ENCODE measurements around the gene EZH2. TPM values are rescaled to one million over a fixed set of nuclear protein-coding genes. Genes with fewer than 3 reads are reported as not detected.

The EZH2 gene
- total and polyA plus RNA-seq, 2 of the 4 experiments (the other 2 are of a cell fraction): 13.1 to 19.8 TPM

GRCh38 chr7:148821422-148821821 is 62.7 kb downstream of the EZH2 start:
- H2BK5ac ChIP-seq (ENCODE audit: low read depth, low read length, poor library complexity, severe bottlenecking): no peak overlapping the region
- peaks cover 4% of the 10 kb centered on the region for H3K4me1 ChIP-seq (ENCODE audit: control insufficient read depth, insufficient read depth, low read length)
- no peak overlapping the region for H3K9ac ChIP-seq (ENCODE audit: low read depth, low read length)
- no peak overlapping the region for H2AFZ ChIP-seq (replicated peaks; ENCODE audit: low read length, poor library complexity)
- no peak overlapping the region for H4K8ac ChIP-seq (ENCODE audit: low read depth in 2 of 2, low read length in 2 of 2)
- no peak for TF ChIP-seq USF2 (IDR thresholded peaks at IDR 0.05; ENCODE audit: low read depth, low read length)
- TF ChIP-seq RCOR1 (IDR thresholded peaks at IDR 0.05; ENCODE audit: insufficient replicate concordance, low read length): no peak
- no peak for TF ChIP-seq SMC3 (IDR thresholded peaks at IDR 0.05; ENCODE audit: low read depth, low read length)
- TF ChIP-seq RFX5 (IDR thresholded peaks at IDR 0.05; ENCODE audit: low read depth, low read length): no peak
- TF ChIP-seq MAZ (IDR thresholded peaks at IDR 0.05; ENCODE audit: borderline replicate concordance, low read depth, low read length): no peak
- TF ChIP-seq CTCF (conservative IDR thresholded peaks at IDR 0.05; ENCODE audit: low read depth, low read length): no peak
- TF ChIP-seq CHD1 (IDR thresholded peaks at IDR 0.05; ENCODE audit: low read depth, low read length): no peak
- TF ChIP-seq BHLHE40 (IDR thresholded peaks at IDR 0.05; ENCODE audit: low read depth, low read length): no peak
- no peak for TF ChIP-seq ELK1 (IDR thresholded peaks at IDR 0.05; ENCODE audit: borderline replicate concordance, low read depth, low read length)
- TF ChIP-seq NFE2L2 (IDR thresholded peaks at IDR 0.05; ENCODE audit: low read depth, low read length): no peak
- no peak for TF ChIP-seq MXI1 (IDR thresholded peaks at IDR 0.05; ENCODE audit: borderline replicate concordance, low read depth, low read length)
- TF ChIP-seq MAFK (IDR thresholded peaks at IDR 0.05; ENCODE audit: low read depth, low read length): no peak
- no peak for TF ChIP-seq POLR2A (IDR thresholded peaks at IDR 0.05; ENCODE audit: low read depth, low read length)
- TF ChIP-seq RAD21 (IDR thresholded peaks at IDR 0.05; ENCODE audit: low read length): no peak
- TF ChIP-seq FOS (IDR thresholded peaks at IDR 0.05; ENCODE audit: low read depth, low read length): no peak
- TF ChIP-seq CEBPB (IDR thresholded peaks at IDR 0.05; ENCODE audit: low read depth, low read length): no peak
- peaks cover 12% of the 10 kb centered on the region for H3K9me1 ChIP-seq (ENCODE audit: insufficient read depth, low read length)
- no peak overlapping the region for H3K18ac ChIP-seq (ENCODE audit: low read depth, low read length)
- in situ Hi-C loops (cut with MboI; ENCODE audit: low sequenced_read_pairs): no loop called here
- intact Hi-C loops (cut with micrococcal nuclease): loop anchor here (5.0 kb wide), 1 partner anchor 121 kb away; no protein-coding TSS in a partner anchor
- H3K4me3 ChIP-seq (ENCODE audit: insufficient read depth, low read depth, low read length): no peak overlapping the region
- H2AK9ac ChIP-seq (replicated peaks; ENCODE audit: low read depth, low read length, poor library complexity): no peak overlapping the region
- DNase-seq: no peak
- dilution Hi-C loops (cut with HindIII; ENCODE audit: low sequenced_read_pairs, unreplicated experiment): no loop called here
- H2BK20ac ChIP-seq (ENCODE audit: low read depth, low read length): no peak overlapping the region
- H3K27me3 ChIP-seq (ENCODE audit: control insufficient read depth, insufficient read depth, low read length): no peaks in the 10 kb centered on the region
- no peak overlapping the region for H3K27ac ChIP-seq (ENCODE audit: insufficient read depth, low read length)
- H3K4me2 ChIP-seq (ENCODE audit: low read depth, low read length): no peak overlapping the region
- H3K14ac ChIP-seq (replicated peaks; ENCODE audit: low read depth, low read length): no peak overlapping the region
- no peak overlapping the region for H4K5ac ChIP-seq (ENCODE audit: low read depth, low read length)
- BruUV-seq (replicated peaks): no TSS peak
- H3K23ac ChIP-seq (ENCODE audit: low read depth, low read length): peak overlapping the region; percentile 59; the same call in 1 of the 2 replicates
- no peak overlapping the region for H4K91ac ChIP-seq (ENCODE audit: insufficient read depth, low read depth, low read length)
- H3K56ac ChIP-seq (ENCODE audit: extremely low read depth, insufficient read depth, low read length): no peak overlapping the region
- POLR2A ChIA-PET (ENCODE audit: unreplicated experiment): interaction anchor here (0.6 kb wide), 1 partner anchor 123 kb away, joined by 13 read pairs; the partner anchor contains the start of gene CUL1
- no peaks in the 10 kb centered on the region for H4K20me1 ChIP-seq (ENCODE audit: insufficient read depth, low read length)
- CTCF ChIA-PET: interaction anchor here (0.9 kb wide), 1 partner anchor 64 kb away, joined by 3 read pairs; no protein-coding TSS in a partner anchor
- no peaks in the 10 kb centered on the region for H3K9me3 ChIP-seq (ENCODE audit: control insufficient read depth, insufficient read depth, low read length)
- no peak overlapping the region for H2AK5ac ChIP-seq (ENCODE audit: low read depth, low read length)
- peaks cover 11 to 15% of the 10 kb centered on the region in 2 experiments for H3K79me1 ChIP-seq (ENCODE audit: low read depth in 1 of 2, low read length in 2 of 2)
- WGBS, 2 experiments (ENCODE audit: extremely low coverage in 2 of 2, insufficient read length in 1 of 2): no CpG with 5 or more reads among the region's 2 CpGs
- H3K4ac ChIP-seq (ENCODE audit: low read depth, low read length): no peak overlapping the region; the same call in 1 of the 2 replicates
- H2BK120ac ChIP-seq (ENCODE audit: low read depth, low read length): no peak overlapping the region
- peaks cover 7% of the 10 kb centered on the region for H3K36me3 ChIP-seq (ENCODE audit: control insufficient read depth, insufficient read depth, low read length)
- no peak overlapping the region for H2BK15ac ChIP-seq (ENCODE audit: low read depth, low read length)
- ATAC-seq (ENCODE audit: low read depth): no peak
